Suprapubic skin (tissue), 4 donors: ENCODE data around the gene DDRGK1. TPM values are rescaled to one million over a fixed set of nuclear protein-coding genes. Genes with fewer than 3 reads are reported as not detected.

Experiments
- DNase-seq, 2 donors: peaks; one replicate each; pipeline ENCODE4 v3.0.0-alpha.2; 2019; ENCODE audit warnings: low spot score in 2 of 2
- H3K27ac ChIP-seq: fragments of 200-600 bp; sonication (generic); one replicate; pipeline ENCODE4 v1.5.1; 2019
- H3K27me3 ChIP-seq: fragments of 200-600 bp; sonication (generic); one replicate; pipeline ENCODE4 v1.5.1; 2019
- H3K36me3 ChIP-seq: fragments of 200-600 bp; sonication (generic); one replicate; pipeline ENCODE4 v1.5.1; 2019
- H3K4me1 ChIP-seq: fragments of 200-600 bp; sonication (generic); one replicate; pipeline ENCODE4 v1.5.1; 2019
- H3K4me3 ChIP-seq: fragments of 200-600 bp; sonication (generic); one replicate; pipeline ENCODE4 v1.5.1; 2019; ENCODE audit warnings: mild to moderate bottlenecking
- H3K9me3 ChIP-seq: fragments of 200-600 bp; sonication (generic); one replicate; pipeline ENCODE4 v1.5.1; 2019
- EP300 ChIP-seq: sonication (generic); formaldehyde crosslinking; IDR thresholded peaks from one replicate; pipeline ENCODE4 v1.6.1; 2017; ENCODE audit warnings: antibody characterized with exemption
- POLR2A ChIP-seq, 2 donors: fragments of 450-650 bp; IDR thresholded peaks; one replicate each; pipeline ENCODE4 v1.6.1; 2017; ENCODE audit warnings: antibody characterized with exemption in 2 of 2, mild to moderate bottlenecking in 2 of 2, moderate library complexity in 2 of 2
- POLR2AphosphoS5 ChIP-seq, 3 donors: sonication (generic); formaldehyde crosslinking; IDR thresholded peaks; one replicate each; pipeline ENCODE4 v1.6.1; 2017; ENCODE audit warnings: antibody characterized with exemption in 3 of 3
- WGBS: methylation state at CpG from one replicate; pipeline ENCODE4 v1.1.5; 2018; 5-methylcytosine and 5-hydroxymethylcytosine counted together
- total RNA-seq, 4 donors: library from RNA; depleted of rRNA; stranded (reverse); fragments of >200 nt; gene quantifications; one replicate each; pipeline ENCODE4 v1.1.0, GENCODE V29; 2016
- TF ChIP-seq, protein P1 (sequence below), 2 donors: fragments of 200-600 bp in 1 of 2; fragments of 450-650 bp in 1 of 2; sonication (generic) in 1 of 2; IDR thresholded peaks; one replicate each; pipeline ENCODE4 v1.5.1; 2016 to 2019; ENCODE audit warnings: antibody characterized with exemption in 2 of 2, mild to moderate bottlenecking in 1 of 2, moderate library complexity in 1 of 2

DDRGK1 gene
- total RNA-seq, 4 donors from 2014 or later, result 50.0 to 169 (median 55.6) TPM

GRCh38 chr20:3247638-3248037 is 43.2 kb upstream of the DDRGK1 start:
- TF ChIP-seq EP300, result no peak
- TF ChIP-seq POLR2A (IDR thresholded peaks at IDR 0.05), result no peak
- Histone ChIP-seq H3K9me3 (no peaks in the 10 kb centered on the region), H3K27ac (no peak overlapping the region), H3K36me3 (peaks cover 12% of the 10 kb centered on the region), H3K4me1 (peaks cover 13% of the 10 kb centered on the region), H3K4me3 (no peak overlapping the region), H3K27me3 (no peaks in the 10 kb centered on the region)
- WGBS, result 56% methylated on average over 4 of the region's 4 CpGs
- DNase-seq, result no peak

DNA sequence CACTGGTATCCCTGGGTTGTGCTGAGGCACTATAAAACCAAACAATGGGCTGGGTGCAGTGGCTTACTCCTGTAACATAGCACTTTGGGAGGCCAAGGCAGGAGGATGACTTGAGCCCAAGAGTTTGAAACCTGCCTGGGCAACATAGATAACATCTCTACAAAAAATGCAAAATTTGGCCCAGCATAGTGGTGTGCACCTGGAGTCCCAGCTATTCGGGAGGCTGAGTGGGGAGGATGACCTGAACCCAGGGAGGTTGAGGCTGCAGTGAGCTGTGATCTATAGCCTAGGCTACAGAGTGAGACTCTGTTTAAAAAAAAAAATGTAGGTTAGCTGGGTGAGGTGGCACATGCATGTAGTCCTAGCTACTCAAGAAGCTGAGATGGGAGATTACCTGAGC is 42.2 kb upstream of the DDRGK1 start:
- Histone ChIP-seq H3K36me3 (peaks cover 3% of the 10 kb centered on the region), H3K27ac (no peak overlapping the region), H3K4me3 (no peak overlapping the region), H3K27me3 (no peaks in the 10 kb centered on the region), H3K9me3 (no peaks in the 10 kb centered on the region), H3K4me1 (peaks cover 13% of the 10 kb centered on the region)
- 81% methylated on average over 1 of the region's 1 CpG for WGBS
- TF ChIP-seq EP300 (no peak), POLR2A (IDR thresholded peaks at IDR 0.05) (no peak), POLR2AphosphoS5 (IDR thresholded peaks at IDR 0.05) (no peak)
- TF ChIP-seq, protein P1, sequence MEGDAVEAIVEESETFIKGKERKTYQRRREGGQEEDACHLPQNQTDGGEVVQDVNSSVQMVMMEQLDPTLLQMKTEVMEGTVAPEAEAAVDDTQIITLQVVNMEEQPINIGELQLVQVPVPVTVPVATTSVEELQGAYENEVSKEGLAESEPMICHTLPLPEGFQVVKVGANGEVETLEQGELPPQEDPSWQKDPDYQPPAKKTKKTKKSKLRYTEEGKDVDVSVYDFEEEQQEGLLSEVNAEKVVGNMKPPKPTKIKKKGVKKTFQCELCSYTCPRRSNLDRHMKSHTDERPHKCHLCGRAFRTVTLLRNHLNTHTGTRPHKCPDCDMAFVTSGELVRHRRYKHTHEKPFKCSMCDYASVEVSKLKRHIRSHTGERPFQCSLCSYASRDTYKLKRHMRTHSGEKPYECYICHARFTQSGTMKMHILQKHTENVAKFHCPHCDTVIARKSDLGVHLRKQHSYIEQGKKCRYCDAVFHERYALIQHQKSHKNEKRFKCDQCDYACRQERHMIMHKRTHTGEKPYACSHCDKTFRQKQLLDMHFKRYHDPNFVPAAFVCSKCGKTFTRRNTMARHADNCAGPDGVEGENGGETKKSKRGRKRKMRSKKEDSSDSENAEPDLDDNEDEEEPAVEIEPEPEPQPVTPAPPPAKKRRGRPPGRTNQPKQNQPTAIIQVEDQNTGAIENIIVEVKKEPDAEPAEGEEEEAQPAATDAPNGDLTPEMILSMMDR (IDR thresholded peaks at IDR 0.05), result no peak
- no peak for DNase-seq

- Histone ChIP-seq H3K27me3 (peaks cover 6% of the 10 kb centered on the region), H3K4me1 (peaks cover 13% of the 10 kb centered on the region), H3K4me3 (no peak overlapping the region), H3K27ac (no peak overlapping the region), H3K9me3 (no peaks in the 10 kb centered on the region), H3K36me3 (peaks cover 2% of the 10 kb centered on the region)
- WGBS, result 61% methylated on average over 4 of the region's 4 CpGs
- no peak for DNase-seq
- TF ChIP-seq POLR2A (IDR thresholded peaks at IDR 0.05), result no peak
- TF ChIP-seq, protein P1 (IDR thresholded peaks at IDR 0.05), result no peak
- no peak for TF ChIP-seq POLR2AphosphoS5 (IDR thresholded peaks at IDR 0.05)
- TF ChIP-seq EP300, result no peak
Measured at GRCh38 chr20:3245711-3246110, 41.2 kb upstream of the DDRGK1 start.

- H3K4me3 ChIP-seq, result no peak overlapping the region
- H3K27ac ChIP-seq, result no peak overlapping the region
- H3K9me3 ChIP-seq, result no peaks in the 10 kb centered on the region
- H3K27me3 ChIP-seq, result peaks cover 11% of the 10 kb centered on the region
- no peak for DNase-seq
- peaks cover 17% of the 10 kb centered on the region for H3K4me1 ChIP-seq
- H3K36me3 ChIP-seq, result no peaks in the 10 kb centered on the region
- 77% methylated on average over 2 of the region's 2 CpGs for WGBS
- TF ChIP-seq POLR2A (IDR thresholded peaks at IDR 0.05), result no peak
- no peak for TF ChIP-seq POLR2AphosphoS5 (IDR thresholded peaks at IDR 0.05)
- no peak for TF ChIP-seq EP300
- TF ChIP-seq, protein P1 (IDR thresholded peaks at IDR 0.05), result no peak
Measured at GRCh38 chr20:3245156-3245555, 40.7 kb upstream of the DDRGK1 start.

DNA sequence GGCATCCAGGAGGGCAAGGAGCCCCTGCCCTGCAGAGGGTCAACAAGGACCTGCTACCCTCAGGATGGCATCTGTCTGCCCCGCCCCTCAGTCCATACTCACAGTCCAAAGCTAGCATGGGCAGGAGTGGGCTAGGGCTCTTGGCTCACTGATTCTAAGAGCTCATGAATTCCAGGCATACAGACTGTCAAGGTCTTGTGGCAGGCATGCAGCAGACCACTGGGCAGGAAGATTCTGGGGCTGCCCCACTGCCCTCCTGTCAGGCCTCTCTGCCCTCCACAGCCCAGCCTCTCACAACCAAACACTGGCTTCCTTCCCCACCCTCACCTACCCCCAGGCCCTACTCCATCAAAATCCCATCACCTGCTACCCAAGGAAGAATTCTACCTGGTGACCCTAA is 40.1 kb upstream of the DDRGK1 start:
- Histone ChIP-seq H3K9me3 (no peaks in the 10 kb centered on the region), H3K4me3 (no peak overlapping the region), H3K36me3 (no peaks in the 10 kb centered on the region), H3K27ac (no peak overlapping the region), H3K27me3 (peaks cover 17% of the 10 kb centered on the region), H3K4me1 (peaks cover 22% of the 10 kb centered on the region)
- DNase-seq, result no peak
- no peak for TF ChIP-seq POLR2A (IDR thresholded peaks at IDR 0.05)
- TF ChIP-seq POLR2AphosphoS5 (IDR thresholded peaks at IDR 0.05), result no peak
- TF ChIP-seq EP300, result no peak
- TF ChIP-seq, protein P1 (IDR thresholded peaks at IDR 0.05), result no peak
- WGBS, result no CpG with 5 or more reads among the region's 1 CpG
